GM12864 (cell line): ENCODE results near the gene BMP6.

ENCODE experiments used
- DNase-seq: peaks from one replicate; pipeline ENCODE4 v3.0.0-alpha.2; 2011; ENCODE audit warnings: low read depth
- H3K4me3 ChIP-seq: 2 replicates; pipeline ENCODE4 v1.5.1; 2011; ENCODE audit warnings: mild to moderate bottlenecking, low read depth, low read length, control low read depth
- CTCF ChIP-seq: IDR thresholded peaks from 2 replicates; pipeline ENCODE4 v1.5.1; 2011; ENCODE audit warnings: low read depth, mild to moderate bottlenecking, moderate library complexity, low read length, control low read depth, inconsistent platforms; ENCODE audit errors: missing control alignments

BMP6 gene

GRCh38 chr6:7924867-7925266, 199.0 kb downstream of the BMP6 start:
- no peak for DNase-seq
- H3K4me3 ChIP-seq: no peak overlapping the region
- no peak for TF ChIP-seq CTCF
